ENCODE measurements around the gene ZFAND3. TPM values are rescaled to one million over a fixed set of nuclear protein-coding genes. Genes with fewer than 3 reads are reported as not detected.

ZFAND3 gene
- total RNA-seq, 2 experiments from 2014 or later, result 34.4 to 37.0 TPM

DNA sequence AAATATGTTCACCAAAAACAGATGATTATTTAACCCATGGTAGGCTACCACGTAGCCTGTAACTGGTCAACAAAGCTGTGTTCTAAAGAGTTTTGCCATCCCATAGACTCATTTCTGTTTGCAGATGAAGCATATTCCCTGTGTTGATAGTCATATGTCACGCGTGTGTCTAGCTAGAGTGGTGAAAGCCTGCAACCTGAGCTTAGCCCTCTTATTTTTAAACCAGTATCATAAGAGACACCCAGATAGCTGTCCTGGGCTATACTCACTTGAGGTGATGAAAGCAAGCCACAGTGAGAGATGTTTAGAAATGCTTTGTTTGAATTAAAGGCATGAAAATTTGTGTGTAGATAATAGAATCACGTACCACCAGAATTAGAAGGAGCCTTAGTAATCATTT is 307.8 kb downstream of the ZFAND3 start:
- Histone ChIP-seq H3K9me3 (ENCODE audit: control insufficient read depth in 1 of 2, insufficient read depth in 1 of 2, low read length in 2 of 2) (peaks cover 0 to 5% of the 10 kb centered on the region in 2 experiments), H3K4me1 (ENCODE audit: insufficient read depth, low read length) (no peaks in the 10 kb centered on the region), H3K27ac (ENCODE audit: low read depth in 1 of 2, low read length in 2 of 2) (no peak overlapping the region), H3K36me3 (ENCODE audit: insufficient read depth, low read length) (peaks cover 11% of the 10 kb centered on the region), H3K4me3 (ENCODE audit: low read length) (no peak overlapping the region), H3K27me3 (ENCODE audit: control insufficient read depth in 1 of 2, insufficient read depth in 2 of 2, low read length in 2 of 2) (no peaks in the 10 kb centered on the region)
- POLR2A ChIA-PET, result no interaction called here
- Mint-ChIP-seq H3K9me3 (peaks cover 4% of the 10 kb centered on the region), H3K36me3 (ENCODE audit: low read depth) (peaks cover 67% of the 10 kb centered on the region), H3K4me1 (ENCODE audit: low read depth) (peaks cover 50% of the 10 kb centered on the region), H3K27me3 (no peaks in the 10 kb centered on the region), H3K27ac (no peak overlapping the region), H3K4me3 (no peak overlapping the region)
- DNase-seq (no peak), ATAC-seq (ENCODE audit: poor library complexity) (no peak)
- TF ChIP-seq, protein P1, sequence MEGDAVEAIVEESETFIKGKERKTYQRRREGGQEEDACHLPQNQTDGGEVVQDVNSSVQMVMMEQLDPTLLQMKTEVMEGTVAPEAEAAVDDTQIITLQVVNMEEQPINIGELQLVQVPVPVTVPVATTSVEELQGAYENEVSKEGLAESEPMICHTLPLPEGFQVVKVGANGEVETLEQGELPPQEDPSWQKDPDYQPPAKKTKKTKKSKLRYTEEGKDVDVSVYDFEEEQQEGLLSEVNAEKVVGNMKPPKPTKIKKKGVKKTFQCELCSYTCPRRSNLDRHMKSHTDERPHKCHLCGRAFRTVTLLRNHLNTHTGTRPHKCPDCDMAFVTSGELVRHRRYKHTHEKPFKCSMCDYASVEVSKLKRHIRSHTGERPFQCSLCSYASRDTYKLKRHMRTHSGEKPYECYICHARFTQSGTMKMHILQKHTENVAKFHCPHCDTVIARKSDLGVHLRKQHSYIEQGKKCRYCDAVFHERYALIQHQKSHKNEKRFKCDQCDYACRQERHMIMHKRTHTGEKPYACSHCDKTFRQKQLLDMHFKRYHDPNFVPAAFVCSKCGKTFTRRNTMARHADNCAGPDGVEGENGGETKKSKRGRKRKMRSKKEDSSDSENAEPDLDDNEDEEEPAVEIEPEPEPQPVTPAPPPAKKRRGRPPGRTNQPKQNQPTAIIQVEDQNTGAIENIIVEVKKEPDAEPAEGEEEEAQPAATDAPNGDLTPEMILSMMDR (IDR thresholded peaks at IDR 0.05), result no peak
- CTCF ChIA-PET, result interaction anchor here (1.3 kb wide), 2 partner anchors 10 to 26 kb away, joined by 3 to 4 read pairs; no protein-coding TSS in a partner anchor
- intact Hi-C loops (cut with DNase I, micrococcal nuclease), result no loop called here

DNA sequence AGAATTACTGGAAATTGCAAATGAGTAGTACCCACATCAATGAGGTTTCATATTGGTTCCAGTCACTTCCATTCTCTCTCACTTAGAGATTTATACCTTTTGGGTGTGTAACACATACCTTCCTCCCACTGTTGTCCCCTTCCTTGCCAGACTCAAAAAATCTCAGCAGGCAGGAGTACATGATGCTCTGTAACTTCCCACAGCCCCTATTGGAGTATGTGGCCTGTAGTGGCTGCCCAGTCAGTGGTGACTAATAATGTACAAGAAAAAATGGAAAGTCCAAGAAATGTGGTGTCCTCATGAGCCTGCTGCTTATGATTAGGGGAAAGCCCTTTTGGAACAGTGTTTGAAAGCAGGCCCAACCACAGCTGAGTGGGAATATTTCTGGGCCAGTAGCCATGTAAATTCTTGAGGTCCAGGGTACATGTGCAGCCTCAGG is 312.0 kb downstream of the ZFAND3 start:
- intact Hi-C loops (cut with DNase I, micrococcal nuclease), result no loop called here
- Histone ChIP-seq H3K27ac (ENCODE audit: low read depth in 1 of 2, low read length in 2 of 2) (no peak overlapping the region), H3K9me3 (ENCODE audit: control insufficient read depth in 1 of 2, insufficient read depth in 1 of 2, low read length in 2 of 2) (no peaks in the 10 kb centered on the region), H3K36me3 (ENCODE audit: insufficient read depth, low read length) (no peaks in the 10 kb centered on the region), H3K4me1 (ENCODE audit: insufficient read depth, low read length) (no peaks in the 10 kb centered on the region), H3K27me3 (ENCODE audit: control insufficient read depth in 1 of 2, insufficient read depth in 2 of 2, low read length in 2 of 2) (no peaks in the 10 kb centered on the region), H3K4me3 (ENCODE audit: low read length) (no peak overlapping the region)
- Mint-ChIP-seq H3K4me1 (ENCODE audit: low read depth) (peaks cover 58% of the 10 kb centered on the region), H3K9me3 (peaks cover 4% of the 10 kb centered on the region), H3K27ac (no peak overlapping the region), H3K4me3 (no peak overlapping the region), H3K36me3 (ENCODE audit: low read depth) (peaks cover 60% of the 10 kb centered on the region), H3K27me3 (no peaks in the 10 kb centered on the region)
- CTCF ChIA-PET, result no interaction called here
- ATAC-seq (ENCODE audit: poor library complexity) (no peak), DNase-seq (peak in 1 of 14 experiments; percentile 5)
- POLR2A ChIA-PET, result no interaction called here
- TF ChIP-seq, protein P1 (IDR thresholded peaks at IDR 0.05), result no peak

DNA sequence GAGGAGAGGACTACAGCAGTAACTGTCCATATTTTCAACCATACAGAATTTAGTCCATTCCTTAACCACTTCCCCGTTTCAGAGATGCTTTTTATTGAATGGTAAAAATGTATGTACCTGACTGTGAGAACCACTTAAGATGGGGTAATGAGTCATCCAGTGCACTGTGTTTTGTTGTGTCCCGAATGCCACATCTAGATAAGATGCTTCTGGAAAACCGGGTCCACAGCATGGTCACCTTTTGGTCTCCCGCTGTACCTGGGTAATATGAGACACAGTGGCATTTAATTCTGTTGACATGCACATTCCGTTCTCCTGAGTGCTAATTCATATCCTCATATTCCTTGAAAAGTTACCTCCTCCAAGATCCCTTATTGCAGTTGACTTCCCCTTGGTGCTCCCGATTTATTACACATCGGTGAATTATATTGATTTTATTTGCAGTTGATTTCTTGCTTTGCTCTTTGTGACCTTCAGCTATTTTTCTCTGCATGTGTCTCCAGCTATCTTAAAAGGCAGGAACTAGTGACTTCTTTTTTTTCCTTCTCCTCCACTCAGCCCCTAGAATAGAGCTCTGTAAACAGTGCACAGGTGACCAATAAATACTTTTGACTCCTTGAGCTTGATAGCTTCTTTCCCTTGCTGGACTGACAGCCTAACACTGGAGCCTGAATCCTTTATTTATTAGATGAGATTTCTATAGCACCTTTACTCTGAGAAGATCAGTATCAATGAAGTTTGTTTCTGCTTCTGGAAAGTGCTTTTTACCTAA is 314.6 kb downstream of the ZFAND3 start:
- Mint-ChIP-seq H3K4me3 (no peak overlapping the region), H3K36me3 (ENCODE audit: low read depth) (peaks cover 47% of the 10 kb centered on the region), H3K4me1 (ENCODE audit: low read depth) (peaks cover 48% of the 10 kb centered on the region), H3K27ac (no peak overlapping the region), H3K27me3 (no peaks in the 10 kb centered on the region), H3K9me3 (peaks cover 2% of the 10 kb centered on the region)
- ChIA-PET CTCF (no interaction called here), POLR2A (no interaction called here)
- intact Hi-C loops (cut with DNase I, micrococcal nuclease), result no loop called here
- no peaks in the 10 kb centered on the region for H3K27me3 ChIP-seq (ENCODE audit: control insufficient read depth in 1 of 2, insufficient read depth in 2 of 2, low read length in 2 of 2)
- no peaks in the 10 kb centered on the region for H3K4me1 ChIP-seq (ENCODE audit: insufficient read depth, low read length)
- ATAC-seq (ENCODE audit: poor library complexity) (no peak), DNase-seq (no peak)
- no peaks in the 10 kb centered on the region for H3K36me3 ChIP-seq (ENCODE audit: insufficient read depth, low read length)
- TF ChIP-seq, protein P1 (IDR thresholded peaks at IDR 0.05), result no peak
- H3K9me3 ChIP-seq (ENCODE audit: control insufficient read depth in 1 of 2, insufficient read depth in 1 of 2, low read length in 2 of 2), result no peaks in the 10 kb centered on the region
- no peak overlapping the region for H3K27ac ChIP-seq (ENCODE audit: low read depth in 1 of 2, low read length in 2 of 2)
- H3K4me3 ChIP-seq (ENCODE audit: low read length), result no peak overlapping the region
